Ovary (tissue), 3 donors: Measurements from ENCODE around the gene EFNA3.

Experiments
- EP300 ChIP-seq: sonication (generic); formaldehyde crosslinking; IDR thresholded peaks from one replicate; pipeline ENCODE4 v1.6.1; 2017; ENCODE audit warnings: antibody characterized with exemption
- TF ChIP-seq, protein P1 (sequence below), 3 donors: fragments of 450-650 bp in 2 of 3; fragments of 200-600 bp in 1 of 3; IDR thresholded peaks; one replicate each; pipeline versions ENCODE4 v1.5.1 to v1.8.0; 2016 to 2022; ENCODE audit warnings: antibody characterized with exemption in 3 of 3, mild to moderate bottlenecking in 1 of 3
- donor health status: DM: no; HTN: no; CAD: no.

DNA sequence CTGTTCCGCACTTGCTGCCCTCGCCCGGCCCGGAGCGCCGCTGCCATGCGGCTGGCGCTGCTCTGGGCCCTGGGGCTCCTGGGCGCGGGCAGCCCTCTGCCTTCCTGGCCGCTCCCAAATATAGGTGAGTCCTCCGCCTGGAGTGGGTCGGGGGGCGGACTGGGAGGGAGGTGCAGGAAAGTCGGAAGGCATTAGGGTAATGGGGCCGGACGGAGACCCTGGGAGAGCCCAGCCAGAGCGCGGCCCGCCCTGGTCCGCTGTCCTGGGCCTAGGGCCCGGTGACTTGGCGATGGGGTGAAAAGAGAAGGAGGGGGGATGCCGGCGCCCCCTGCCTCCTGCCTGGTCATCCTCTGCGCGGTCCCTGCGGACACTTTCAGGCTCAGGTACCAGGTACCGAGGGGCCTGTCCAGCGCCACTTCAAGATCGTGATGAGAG is 27.3 kb upstream of the EFNA3 start:
- TF ChIP-seq, protein P1, sequence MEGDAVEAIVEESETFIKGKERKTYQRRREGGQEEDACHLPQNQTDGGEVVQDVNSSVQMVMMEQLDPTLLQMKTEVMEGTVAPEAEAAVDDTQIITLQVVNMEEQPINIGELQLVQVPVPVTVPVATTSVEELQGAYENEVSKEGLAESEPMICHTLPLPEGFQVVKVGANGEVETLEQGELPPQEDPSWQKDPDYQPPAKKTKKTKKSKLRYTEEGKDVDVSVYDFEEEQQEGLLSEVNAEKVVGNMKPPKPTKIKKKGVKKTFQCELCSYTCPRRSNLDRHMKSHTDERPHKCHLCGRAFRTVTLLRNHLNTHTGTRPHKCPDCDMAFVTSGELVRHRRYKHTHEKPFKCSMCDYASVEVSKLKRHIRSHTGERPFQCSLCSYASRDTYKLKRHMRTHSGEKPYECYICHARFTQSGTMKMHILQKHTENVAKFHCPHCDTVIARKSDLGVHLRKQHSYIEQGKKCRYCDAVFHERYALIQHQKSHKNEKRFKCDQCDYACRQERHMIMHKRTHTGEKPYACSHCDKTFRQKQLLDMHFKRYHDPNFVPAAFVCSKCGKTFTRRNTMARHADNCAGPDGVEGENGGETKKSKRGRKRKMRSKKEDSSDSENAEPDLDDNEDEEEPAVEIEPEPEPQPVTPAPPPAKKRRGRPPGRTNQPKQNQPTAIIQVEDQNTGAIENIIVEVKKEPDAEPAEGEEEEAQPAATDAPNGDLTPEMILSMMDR (IDR thresholded peaks at IDR 0.05), result no peak
- TF ChIP-seq EP300, result no peak
